Cortex of kidney (tissue), 1 donor: ENCODE results near the gene TNFSF10.
"Not testable (repeated sequence)": the region's sequence is repeated elsewhere in the genome, so short reads cannot be mapped to it uniquely, and the experiment has no call there.

Experiments used
- DNase-seq: peaks from one replicate; lab custom pipeline; 2025; lab: John Stamatoyannopoulos, UW

The TNFSF10 gene

GRCh38 chr3:172522871-172523818 lies at the start of gene TNFSF10:
Gene TNFSF10, minus strand, starts transcription at chr3:172523430. Its CDS starts 46 bp downstream, at chr3:172523384.
- no peak for DNase-seq

- DNase-seq = no peak
Observed at GRCh38 chr3:172569128-172570008, 46.1 kb upstream of the TNFSF10 start.

GRCh38 chr3:172568701-172569100 lies 45.5 kb upstream of the TNFSF10 start:
- no peak for DNase-seq

- not testable (repeated sequence) for DNase-seq
Observed at GRCh38 chr3:172566785-172567184, 43.6 kb upstream of the TNFSF10 start.

GRCh38 chr3:172564499-172564898 lies 41.3 kb upstream of the TNFSF10 start:
- DNase-seq = no peak

- DNase-seq = no peak
Observed at GRCh38 chr3:172562871-172563865, 39.9 kb upstream of the TNFSF10 start.

- DNase-seq = no peak
Observed at GRCh38 chr3:172561897-172562640, 38.8 kb upstream of the TNFSF10 start.

GRCh38 chr3:172560586-172560985 lies 37.4 kb upstream of the TNFSF10 start:
- no peak for DNase-seq

- no peak for DNase-seq
Observed at GRCh38 chr3:172560026-172560425, 36.8 kb upstream of the TNFSF10 start.

- DNase-seq = no peak
Observed at GRCh38 chr3:172559020-172559419, 35.8 kb upstream of the TNFSF10 start.

GRCh38 chr3:172557515-172558220 lies 34.4 kb upstream of the TNFSF10 start:
- no peak for DNase-seq

- no peak for DNase-seq
Observed at GRCh38 chr3:172553526-172554252, 30.5 kb upstream of the TNFSF10 start.

- no peak for DNase-seq
Observed at GRCh38 chr3:172552607-172553006, 29.4 kb upstream of the TNFSF10 start.

GRCh38 chr3:172551874-172552273 lies 28.6 kb upstream of the TNFSF10 start:
- no peak for DNase-seq

GRCh38 chr3:172550347-172550943 lies 27.2 kb upstream of the TNFSF10 start:
- DNase-seq = no peak

- no peak for DNase-seq
Observed at GRCh38 chr3:172549144-172549543, 25.9 kb upstream of the TNFSF10 start.

GRCh38 chr3:172546628-172547214 lies 23.5 kb upstream of the TNFSF10 start:
- DNase-seq = no peak

GRCh38 chr3:172546105-172546504 lies 22.9 kb upstream of the TNFSF10 start:
- no peak for DNase-seq

GRCh38 chr3:172544404-172544803 lies 21.2 kb upstream of the TNFSF10 start:
- no peak for DNase-seq
